IPS DF 19.7 (cell line): Measurements from ENCODE around the gene CIITA.
"Not testable (repeated sequence)": the region's sequence is repeated elsewhere in the genome, so short reads cannot be mapped to it uniquely, and the experiment has no call there.

ENCODE experiments used
- DNase-seq: peaks from one replicate; pipeline ENCODE4 v3.0.0-alpha.2; 2013; ENCODE audit warnings: low read depth, low spot score

CIITA gene

DNA sequence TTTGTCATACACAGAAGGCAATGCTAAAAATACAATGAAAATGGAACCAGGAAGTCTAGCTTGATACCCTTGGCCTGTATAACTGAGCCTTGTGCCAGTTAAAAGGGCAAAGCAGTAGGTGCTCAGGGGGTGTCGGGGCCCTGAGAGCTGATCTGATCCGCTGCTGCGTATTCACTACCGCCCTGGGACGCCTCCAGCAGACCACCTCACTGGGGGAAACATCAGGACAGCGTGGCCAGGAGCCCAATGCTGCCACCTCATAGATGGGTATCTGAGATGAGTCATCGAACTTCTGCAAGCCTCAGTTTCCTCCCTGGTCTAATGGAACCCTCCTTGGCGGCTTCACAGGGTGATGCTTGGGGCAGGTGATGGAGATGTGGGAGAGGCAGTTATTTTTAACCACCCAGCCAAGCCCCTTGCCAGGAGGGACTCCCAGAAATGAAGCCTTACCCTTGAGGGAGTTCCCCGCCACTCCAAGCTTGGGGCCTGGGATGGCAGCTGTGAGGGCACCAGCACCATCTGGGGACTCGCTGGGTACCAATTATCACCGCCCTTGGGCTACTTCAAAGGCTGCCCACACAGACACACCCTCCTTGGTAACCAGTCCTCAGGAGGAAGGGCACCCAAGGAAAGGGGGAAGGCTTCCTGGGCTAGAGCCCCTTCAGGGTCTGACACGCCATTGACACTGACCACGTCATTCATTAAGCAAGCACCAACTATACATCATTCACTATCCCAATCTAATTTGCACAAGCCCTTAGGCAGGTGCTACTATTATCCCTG is 57.5 kb downstream of the CIITA start:
- DNase-seq, result no peak

DNA sequence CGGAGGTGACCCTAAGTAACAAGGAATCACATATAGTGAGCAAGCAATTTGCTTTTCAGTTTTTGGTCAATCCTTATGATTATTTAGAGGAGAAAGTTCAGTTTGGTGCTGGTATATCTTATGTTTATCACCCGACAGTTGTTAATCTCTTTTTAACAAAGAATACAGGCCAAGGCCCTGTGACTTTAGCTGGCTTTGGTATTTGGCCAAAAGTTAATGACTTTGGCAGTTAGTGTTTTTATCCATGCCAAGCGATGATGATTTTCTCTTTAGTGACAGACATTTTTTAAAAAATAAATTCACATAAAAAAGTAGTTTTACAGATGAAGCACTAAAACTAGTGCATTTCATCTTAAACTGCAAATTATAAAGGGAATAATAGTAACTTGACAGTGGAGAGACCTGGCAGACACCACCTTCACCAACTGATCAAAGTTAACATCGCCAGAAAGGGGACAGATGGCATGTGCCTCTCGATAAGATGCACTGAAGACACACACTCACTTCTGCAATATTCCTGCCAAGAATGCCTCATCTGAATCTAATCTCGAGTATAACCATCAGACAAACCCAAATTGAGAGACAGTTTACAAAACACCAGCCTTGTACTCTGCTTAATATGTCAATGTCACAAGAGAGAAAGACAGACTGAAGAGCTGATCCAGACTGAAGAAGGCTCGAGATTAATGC is 58.4 kb downstream of the CIITA start:
- no peak for DNase-seq

DNA sequence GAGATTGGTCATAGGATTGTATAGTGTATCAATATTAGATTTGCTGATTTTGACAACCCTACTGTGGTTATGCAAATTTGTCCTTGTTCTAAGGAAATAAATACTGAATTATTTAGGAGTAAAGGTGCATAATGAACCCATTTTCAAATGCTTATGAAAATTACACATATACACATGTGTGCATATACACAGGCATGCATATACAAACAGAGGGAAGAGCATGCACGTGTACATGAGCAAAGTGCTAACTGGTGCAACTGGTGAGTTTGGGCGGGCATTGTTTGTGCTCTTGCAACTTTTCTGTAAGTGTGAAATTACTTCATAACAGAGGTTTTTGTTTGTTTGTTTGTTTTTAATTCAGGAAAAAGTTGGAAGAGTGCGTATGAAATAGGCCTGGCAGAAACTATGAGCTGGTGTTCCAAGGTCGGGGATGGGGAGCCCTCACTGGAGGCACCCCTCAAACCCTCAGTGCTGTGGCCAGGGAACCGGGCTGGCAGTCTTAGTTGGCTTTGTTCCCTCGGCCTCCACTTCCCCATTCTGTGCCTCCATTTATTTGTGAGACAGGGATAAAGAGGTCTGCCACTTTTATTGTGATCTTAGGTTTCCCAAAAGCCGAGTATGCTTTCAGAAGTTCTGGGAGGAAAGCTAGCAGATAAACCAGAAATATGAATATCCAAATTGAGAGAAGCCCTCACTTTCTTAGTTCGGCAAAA is 59.4 kb downstream of the CIITA start:
- no peak for DNase-seq

DNA sequence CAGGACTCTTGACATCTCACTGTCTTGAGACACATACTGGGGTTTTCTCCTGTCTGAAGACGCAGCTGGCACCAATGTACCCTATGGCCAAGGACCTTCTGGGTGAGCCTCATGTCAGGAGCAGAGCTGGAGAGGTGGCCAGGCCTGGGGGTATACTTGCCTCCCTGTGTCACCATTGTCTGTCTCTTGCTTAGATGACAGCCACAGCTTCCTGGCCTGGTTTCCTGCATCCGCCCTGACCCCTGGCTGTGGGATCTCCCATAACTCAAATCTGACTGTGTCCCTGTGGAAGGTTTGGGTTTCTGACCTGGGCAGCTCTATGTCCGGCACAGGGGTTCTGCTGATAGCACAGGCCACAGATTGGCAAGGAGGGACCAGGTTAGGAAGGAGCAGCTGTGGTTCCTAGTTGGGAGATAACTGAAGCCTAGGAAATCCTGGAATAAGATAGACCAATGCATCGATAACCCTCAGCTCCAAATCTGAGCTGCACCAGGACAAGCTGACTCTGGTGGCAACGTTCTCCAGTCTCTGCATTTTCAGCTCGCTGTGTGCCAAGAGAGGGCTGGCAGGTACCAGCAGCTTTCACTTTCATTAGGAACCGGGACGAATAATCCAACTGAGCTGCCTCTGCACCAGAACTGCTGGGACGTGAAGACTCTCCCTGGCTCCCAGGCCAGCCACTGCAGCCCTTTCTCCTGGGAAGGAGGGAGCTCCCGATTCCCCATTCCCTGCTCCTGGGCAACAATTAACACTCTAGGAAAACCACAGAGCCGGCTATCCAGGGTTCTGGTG is 60.3 kb downstream of the CIITA start:
- no peak for DNase-seq

DNA sequence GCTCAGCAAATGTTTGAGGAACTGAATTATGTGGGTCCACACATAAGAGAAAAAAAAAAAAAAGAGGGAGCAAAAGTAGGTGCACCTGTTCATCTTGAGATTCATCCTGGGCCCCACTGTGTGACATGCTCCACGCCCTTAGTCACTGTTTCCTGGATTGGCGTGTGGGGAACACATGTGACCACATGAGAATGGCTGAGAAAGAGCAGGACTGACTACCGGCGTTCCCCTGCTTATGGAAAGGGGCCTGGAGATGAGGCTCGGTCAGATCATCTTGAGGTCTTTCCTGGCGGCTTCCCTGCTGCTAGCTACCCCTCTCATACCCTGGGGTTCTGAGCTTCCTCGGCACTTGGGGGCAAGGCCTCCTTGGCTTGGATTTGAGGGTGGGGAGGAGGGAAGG is 61.3 kb downstream of the CIITA start:
- DNase-seq, result no peak

DNA sequence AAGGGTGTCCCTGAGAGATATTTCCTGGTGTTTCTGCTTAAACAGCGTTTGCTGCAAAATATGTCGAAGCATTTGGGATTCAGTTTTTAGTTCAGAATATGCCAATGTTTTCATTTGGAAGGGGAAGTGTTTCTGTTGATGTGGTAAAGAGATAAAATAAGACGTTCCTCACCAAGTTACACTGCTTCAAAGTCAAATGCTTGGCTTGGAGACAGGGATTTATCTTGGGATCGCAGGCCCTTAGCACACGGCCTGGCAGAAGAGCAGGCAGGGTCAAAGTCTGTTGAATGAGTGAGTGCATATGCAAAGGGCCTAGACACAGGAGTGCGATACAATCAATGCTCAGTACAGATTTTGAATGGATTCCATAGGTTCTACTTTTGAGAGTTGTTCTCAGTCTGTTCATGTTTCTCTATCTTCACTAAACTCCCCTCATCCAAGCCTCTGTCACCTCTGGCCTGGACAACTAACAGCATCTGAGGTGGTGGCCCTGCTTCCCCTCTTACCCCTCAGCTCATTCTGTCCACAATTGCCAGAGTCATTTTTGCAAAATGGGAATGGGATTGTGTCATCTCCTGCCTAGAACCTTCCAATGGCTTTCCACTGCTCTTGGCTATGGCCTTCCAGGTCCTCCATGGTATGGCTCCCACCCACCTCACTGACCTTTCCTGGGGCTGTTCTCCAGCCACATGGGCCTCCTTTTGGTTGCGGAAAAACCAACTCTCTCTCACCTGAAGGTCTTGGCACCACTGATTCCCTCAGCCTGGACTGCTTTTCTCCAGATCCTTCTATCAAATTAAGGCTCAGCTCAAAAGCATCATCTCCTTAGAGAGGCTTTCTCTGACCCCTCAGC is 62.0 kb downstream of the CIITA start:
- no peak for DNase-seq

DNA sequence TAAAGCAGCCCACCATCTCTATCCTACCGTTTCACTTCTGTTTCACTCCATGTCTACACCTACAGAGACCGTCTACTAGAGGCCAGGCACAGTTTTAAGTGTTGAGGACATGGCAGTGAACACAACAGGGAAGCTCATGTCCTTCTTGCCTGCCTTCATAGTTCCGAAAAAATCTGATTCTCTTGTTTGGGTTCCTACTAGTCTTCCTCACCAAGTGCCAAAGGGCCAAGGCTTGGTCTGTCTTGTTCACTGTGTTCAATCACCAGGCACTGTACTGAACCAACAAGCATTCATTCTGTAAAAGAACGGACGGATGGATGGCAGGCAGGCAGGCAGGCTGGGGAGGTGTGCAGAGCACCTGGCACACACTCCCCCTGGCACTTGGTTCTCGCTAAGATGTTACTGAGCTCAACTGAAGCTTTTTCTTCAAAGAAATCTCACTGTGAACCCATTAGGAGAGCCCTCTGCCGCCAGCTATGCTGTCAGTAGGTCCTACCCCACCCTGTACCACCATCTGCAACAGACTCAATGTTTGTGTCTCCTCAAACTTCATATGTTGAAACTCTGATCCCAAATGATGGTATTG is 62.7 kb downstream of the CIITA start:
- DNase-seq, result no peak

DNA sequence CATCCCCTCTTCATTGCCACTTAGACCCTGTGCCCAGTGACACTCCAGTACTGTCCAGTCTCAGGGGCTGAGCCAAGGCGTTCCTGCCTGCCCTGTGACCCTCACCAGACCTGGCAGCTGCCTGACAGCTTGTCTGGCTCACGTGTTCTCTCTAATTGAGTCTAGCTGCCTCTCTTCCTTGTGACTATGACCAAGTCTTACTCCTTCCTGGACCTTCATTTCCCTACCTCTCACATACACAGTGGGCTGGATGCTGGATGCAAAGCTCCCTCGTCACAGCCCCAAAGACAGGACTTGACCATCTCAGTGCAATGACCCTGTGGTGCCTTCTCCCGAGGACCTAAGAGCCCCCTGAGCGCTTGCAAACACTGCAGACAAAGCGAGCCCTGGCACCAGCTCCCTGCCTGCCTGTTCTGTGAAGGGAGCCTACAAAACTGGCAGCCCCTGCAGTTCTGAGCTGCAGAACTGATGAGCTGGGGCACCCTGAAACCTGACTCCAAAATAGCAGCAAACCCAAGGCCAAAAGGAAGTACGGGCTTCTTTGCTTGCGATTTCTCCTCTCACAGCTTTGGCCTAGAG is 63.6 kb downstream of the CIITA start:
- no peak for DNase-seq

DNA sequence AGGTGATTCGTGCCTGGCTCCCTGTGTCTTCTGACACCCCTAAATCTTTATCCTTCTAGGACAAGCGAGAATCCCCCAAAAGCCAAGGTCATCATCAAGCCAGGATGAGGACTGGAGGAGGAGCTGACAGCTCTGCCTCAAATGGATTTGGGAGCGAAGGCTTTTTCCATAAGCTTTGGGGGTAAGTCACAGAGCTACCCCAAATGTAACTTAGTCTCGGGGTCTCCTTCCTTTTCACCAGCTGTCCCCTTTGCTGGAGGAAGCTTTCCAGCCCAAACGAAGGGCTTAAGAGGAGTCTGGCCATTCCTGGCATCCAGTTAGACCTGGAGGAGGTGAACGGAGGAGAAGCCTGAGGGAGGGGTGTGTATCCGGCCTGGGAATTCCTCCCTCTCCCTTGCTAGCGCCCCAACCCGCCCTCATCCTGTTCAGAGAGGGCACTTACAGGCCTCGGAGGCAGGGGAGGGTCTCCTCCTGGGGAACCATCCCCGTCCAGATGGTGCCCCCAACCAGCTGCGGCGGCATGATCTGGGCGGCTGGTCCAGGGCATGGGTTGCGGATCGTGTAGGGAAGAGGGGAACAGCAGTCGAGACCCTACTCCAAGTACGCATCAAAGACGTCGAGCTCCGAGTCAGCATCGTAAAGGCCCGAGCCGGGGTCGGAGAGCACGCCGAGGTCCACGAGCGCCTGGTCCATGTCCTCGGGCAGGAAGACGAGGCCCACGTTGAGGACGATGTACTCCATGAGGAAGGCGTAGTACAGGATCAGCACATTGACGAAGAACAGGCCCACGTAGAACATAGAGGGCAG is 64.3 kb downstream of the CIITA start:
- no peak for DNase-seq

DNA sequence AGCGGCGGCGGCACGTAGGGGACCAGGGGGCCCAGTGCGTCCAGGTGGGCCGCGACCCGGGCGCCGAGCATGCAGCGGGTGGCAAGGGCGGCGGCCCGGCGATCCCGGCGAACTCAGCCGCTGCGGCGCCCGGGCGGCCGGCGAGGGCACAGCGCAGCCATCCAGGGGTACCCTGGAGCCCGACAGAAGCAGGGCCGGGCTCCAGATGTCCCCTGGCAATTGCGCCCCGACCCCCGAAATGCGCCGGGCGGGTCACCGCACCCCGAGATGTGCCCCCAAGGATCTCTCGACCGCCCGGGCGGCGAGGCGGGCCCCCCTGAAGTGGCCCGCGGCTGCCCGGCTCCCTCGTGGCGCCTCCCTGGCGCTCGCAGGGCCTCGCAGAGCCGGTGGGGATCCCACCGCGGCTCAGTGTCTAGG is 64.9 kb downstream of the CIITA start:
- not testable (repeated sequence) for DNase-seq

DNA sequence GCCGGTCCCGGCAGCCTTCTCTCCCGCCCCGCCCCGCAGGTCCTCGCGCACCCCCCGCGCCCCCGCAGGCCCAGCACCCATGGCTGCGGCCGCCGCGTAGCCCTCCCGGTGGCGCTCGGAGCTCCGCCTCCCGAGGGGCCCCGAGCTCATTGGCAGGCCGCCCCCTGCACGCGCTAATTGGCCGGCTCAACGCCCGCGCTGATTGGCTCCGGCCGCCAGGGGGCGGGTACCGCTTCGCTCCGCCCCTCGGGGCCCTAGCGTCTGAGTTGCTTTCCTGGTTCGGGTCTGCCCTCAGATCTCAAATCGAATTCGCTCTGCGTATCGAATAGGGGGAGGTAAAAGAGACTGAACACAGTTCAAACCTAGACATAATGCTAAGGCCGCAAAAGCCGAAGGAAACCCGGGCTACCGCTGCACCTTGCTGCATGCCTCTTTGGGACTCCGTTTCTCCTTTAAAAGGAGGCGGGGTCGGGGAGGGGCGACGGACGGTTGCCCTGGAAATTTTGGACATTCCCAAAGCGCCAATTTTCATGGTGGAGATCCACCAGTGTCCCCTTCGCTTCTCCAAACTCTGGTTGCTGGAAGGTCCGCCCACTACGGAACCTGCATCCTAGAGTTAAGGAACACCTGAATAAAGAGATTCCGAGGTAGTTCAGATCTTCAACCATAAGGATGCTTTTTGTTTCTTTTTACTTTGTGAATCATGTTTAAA is 65.5 kb downstream of the CIITA start, which contains the start of gene DEXI:
DEXI (minus strand) TSS at position 117 of the 712 bp plus-strand sequence. CDS start 463 bp downstream, outside the sequence.
- no peak for DNase-seq

DNA sequence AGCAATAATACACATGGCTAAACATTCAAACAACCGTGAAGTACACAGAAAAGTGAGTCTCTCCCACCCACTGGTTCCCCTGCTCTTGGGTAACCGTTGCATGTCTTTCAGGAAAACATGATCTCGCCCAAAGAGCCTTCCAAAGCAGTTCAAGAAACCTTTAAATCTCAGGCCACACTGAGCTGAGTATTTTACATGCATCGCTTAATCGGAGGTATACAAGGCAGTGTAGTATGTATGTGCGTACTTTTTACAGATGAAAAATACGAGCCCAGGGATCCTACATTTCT is 66.0 kb downstream of the CIITA start:
- DNase-seq, result no peak

DNA sequence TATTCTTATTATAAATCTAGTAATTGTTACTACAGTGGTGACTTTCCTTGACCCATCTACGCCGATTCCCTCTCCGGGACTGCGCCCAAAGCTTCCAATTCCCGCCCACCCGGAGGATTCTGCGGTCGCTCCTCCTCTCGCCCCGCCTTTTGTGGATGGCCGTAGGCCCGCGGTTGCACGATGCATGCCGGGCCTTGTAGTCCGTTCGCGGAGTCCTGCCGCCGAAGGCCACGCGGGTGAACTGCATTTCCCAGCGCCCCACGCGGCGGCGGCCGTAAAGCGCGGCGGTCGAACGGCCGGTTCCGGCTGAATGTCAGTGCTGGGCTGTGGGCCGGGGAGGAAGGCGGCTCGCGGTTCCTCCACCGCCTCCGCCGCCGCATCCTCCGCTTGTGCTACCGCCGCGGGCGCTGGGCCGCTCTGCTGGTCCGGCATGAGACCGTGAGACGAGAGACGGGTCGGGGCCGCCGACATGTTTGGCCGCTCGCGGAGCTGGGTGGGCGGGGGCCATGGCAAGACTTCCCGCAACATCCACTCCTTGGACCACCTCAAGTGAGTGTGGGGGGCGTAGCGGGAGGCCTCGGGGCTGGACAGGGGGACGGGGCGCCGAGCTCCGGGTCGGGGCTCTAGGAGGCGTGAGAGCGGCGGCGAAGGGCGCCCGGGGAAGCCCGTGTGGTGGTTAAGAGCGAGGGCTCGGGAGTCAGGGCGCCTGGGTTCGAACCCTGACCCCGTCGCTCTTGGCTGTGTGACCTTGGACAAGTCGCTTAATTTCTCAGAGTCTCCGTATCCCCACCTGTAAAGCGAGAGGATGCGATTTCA is 67.5 kb downstream of the CIITA start, which contains the start of gene CLEC16A:
CLEC16A (plus strand) TSS at position 316 of the 816 bp plus-strand sequence; CDS start at position 470, 154 bp downstream.
- peak; percentile 75 for DNase-seq

DNA sequence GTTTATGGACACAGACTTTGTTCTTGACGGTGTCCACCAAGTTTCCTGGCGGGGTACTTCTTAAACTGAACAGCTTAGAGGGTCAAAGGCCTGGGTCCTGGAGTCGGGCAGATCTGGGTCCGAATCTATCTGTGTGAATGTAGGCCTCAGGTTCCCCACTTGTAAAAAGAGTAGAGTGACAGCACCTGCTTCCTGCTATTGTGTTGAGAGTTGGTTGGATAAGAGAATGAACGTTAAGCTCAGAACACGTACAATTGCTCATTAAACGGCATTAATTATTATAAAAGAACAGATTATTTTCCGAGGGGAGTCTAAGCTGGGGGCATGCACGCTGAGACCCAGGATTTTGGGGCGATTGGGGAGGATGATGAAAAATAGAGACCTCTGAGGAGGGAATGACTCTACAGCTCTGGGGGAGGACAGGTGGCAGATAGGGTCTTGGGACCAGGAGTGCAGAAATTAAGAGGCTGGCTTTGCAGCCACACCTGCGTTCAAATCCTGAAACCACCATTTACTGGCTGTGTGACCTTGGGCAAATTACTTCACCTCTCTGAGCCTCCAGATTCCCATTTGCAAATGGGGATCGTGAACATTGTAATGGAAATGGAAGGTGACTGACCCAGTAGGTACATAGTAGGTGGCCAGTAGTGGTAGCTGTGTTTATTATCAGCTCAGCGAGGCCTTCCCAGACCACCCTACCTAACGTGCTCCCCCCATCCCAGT is 68.2 kb downstream of the CIITA start:
- DNase-seq, result no peak

DNA sequence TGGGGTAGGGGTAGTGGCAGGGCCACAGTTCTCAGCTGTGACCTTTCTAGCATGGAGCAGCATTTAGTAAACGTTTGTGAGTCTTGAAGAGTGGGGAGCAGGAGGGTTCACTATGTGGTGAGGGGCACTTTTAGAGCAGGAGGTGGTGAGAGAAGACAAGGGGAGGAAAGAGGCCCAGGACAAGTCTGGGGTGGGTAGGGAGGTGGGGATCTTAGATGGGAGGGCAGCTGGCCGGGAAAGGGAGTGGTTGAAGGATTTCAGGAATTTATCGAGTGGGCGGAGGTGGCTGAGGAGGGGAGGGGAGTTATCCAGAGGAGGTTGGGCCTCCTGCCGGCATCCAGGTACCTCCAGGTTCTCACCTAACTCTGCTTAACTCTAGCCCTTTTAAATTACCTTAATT is 69.3 kb downstream of the CIITA start:
- DNase-seq, result no peak

DNA sequence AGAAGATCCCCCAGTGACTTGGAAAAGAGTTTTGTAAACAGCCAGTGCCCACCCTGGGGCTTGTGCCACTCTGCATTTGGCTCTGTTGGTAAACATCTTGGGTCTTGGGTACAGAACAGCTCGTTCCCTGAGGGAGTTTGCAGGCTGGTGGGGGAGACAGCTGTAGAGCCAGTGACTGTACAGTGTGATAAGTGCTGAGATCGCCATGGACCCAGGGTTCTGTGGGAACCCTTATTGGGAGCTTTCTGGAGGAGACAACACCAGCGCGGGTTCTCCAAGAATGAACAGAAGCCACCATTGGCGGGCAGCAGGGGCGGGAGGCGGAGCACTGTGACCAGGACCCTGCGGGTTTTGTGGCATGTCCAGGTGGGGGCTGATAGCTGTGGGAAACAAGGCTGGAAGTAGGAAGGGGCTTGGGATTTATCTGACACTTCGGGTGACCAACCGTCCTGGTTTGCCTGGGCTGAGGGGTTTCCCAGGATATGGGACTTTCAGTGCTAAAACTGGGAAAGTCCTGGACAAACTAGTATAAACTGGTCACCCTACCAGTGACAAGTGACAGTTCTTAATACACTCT is 70.3 kb downstream of the CIITA start:
- no peak for DNase-seq
